Muscle layer of colon (tissue), 2 donors: ENCODE results near the gene CASKIN2.

Experiments used
- H3K27ac ChIP-seq: one replicate; pipeline ENCODE4 v1.7.0; 2013; ENCODE audit warnings: low read depth, mild to moderate bottlenecking, low read length, moderate library complexity
- H3K27me3 ChIP-seq, 2 donors: one replicate each; pipeline ENCODE4 v1.7.0; 2013; ENCODE audit warnings: low read length in 2 of 2, mild to moderate bottlenecking in 2 of 2; ENCODE audit not compliant: insufficient read depth in 2 of 2, control insufficient read depth in 1 of 2
- H3K36me3 ChIP-seq: one replicate; pipeline ENCODE4 v1.7.0; 2013; ENCODE audit warnings: mild to moderate bottlenecking, low read length; ENCODE audit not compliant: insufficient read depth
- H3K4me1 ChIP-seq: one replicate; pipeline ENCODE4 v1.7.0; 2013; ENCODE audit warnings: mild to moderate bottlenecking, low read length; ENCODE audit not compliant: insufficient read depth
- H3K4me3 ChIP-seq, 2 donors: one replicate each; pipeline ENCODE4 v1.7.0; 2013; ENCODE audit warnings: low read length in 2 of 2, low read depth in 1 of 2, mild to moderate bottlenecking in 1 of 2, moderate library complexity in 1 of 2
- H3K9ac ChIP-seq: one replicate; pipeline ENCODE4 v1.7.0; 2013; ENCODE audit warnings: low read length
- H3K9me3 ChIP-seq: one replicate; pipeline ENCODE4 v1.7.0; 2013; ENCODE audit warnings: mild to moderate bottlenecking, low read length
- donor health status: abdominal sarcoma.
- donor health status: Adenocarcinoma of cecum.

CASKIN2 gene

GRCh38 chr17:75507733-75508719 is 7.3 kb downstream of the CASKIN2 start:
- peaks cover 37% of the 10 kb centered on the region for H3K4me1 ChIP-seq
- H3K36me3 ChIP-seq: peaks cover 42% of the 10 kb centered on the region

GRCh38 chr17:75506888-75507287 is 8.4 kb downstream of the CASKIN2 start:
- H3K9ac ChIP-seq: no peak overlapping the region
- no peak overlapping the region for H3K27ac ChIP-seq
- peaks cover 30% of the 10 kb centered on the region for H3K4me1 ChIP-seq
- no peaks in the 10 kb centered on the region for H3K27me3 ChIP-seq
- H3K36me3 ChIP-seq: peaks cover 42% of the 10 kb centered on the region
- no peak overlapping the region for H3K4me3 ChIP-seq
- no peaks in the 10 kb centered on the region for H3K9me3 ChIP-seq

More at GRCh38 chr17:75507733-75508719, 7.3 kb downstream of the CASKIN2 start:
- H3K27ac ChIP-seq: peak overlapping the region; percentile 49
- no peaks in the 10 kb centered on the region for H3K9me3 ChIP-seq
- H3K4me3 ChIP-seq: no peak overlapping the region
- H3K9ac ChIP-seq: no peak overlapping the region
- no peaks in the 10 kb centered on the region for H3K27me3 ChIP-seq

- H3K27ac ChIP-seq: no peak overlapping the region
- peaks cover 35% of the 10 kb centered on the region for H3K36me3 ChIP-seq
These were observed 9.2 kb downstream of the CASKIN2 start for GRCh38 chr17:75506134-75506533.

GRCh38 chr17:75505640-75506039 is 9.7 kb downstream of the CASKIN2 start:
- Histone ChIP-seq H3K9me3 (no peaks in the 10 kb centered on the region), H3K4me3 (no peak overlapping the region), H3K36me3 (peaks cover 34% of the 10 kb centered on the region), H3K4me1 (peaks cover 35% of the 10 kb centered on the region), H3K27ac (no peak overlapping the region), H3K9ac (no peak overlapping the region), H3K27me3 (no peaks in the 10 kb centered on the region)

More at GRCh38 chr17:75506134-75506533, 9.2 kb downstream of the CASKIN2 start:
- Histone ChIP-seq H3K4me3 (no peak overlapping the region), H3K4me1 (peaks cover 30% of the 10 kb centered on the region), H3K27me3 (no peaks in the 10 kb centered on the region), H3K9me3 (no peaks in the 10 kb centered on the region), H3K9ac (no peak overlapping the region)

- no peaks in the 10 kb centered on the region for H3K9me3 ChIP-seq
- no peaks in the 10 kb centered on the region for H3K27me3 ChIP-seq
- peaks cover 34% of the 10 kb centered on the region for H3K36me3 ChIP-seq
- peaks cover 38% of the 10 kb centered on the region for H3K4me1 ChIP-seq
- H3K9ac ChIP-seq: no peak overlapping the region
- H3K27ac ChIP-seq: no peak overlapping the region
- no peak overlapping the region for H3K4me3 ChIP-seq
These were observed 10.3 kb downstream of the CASKIN2 start for GRCh38 chr17:75505152-75505409.

DNA sequence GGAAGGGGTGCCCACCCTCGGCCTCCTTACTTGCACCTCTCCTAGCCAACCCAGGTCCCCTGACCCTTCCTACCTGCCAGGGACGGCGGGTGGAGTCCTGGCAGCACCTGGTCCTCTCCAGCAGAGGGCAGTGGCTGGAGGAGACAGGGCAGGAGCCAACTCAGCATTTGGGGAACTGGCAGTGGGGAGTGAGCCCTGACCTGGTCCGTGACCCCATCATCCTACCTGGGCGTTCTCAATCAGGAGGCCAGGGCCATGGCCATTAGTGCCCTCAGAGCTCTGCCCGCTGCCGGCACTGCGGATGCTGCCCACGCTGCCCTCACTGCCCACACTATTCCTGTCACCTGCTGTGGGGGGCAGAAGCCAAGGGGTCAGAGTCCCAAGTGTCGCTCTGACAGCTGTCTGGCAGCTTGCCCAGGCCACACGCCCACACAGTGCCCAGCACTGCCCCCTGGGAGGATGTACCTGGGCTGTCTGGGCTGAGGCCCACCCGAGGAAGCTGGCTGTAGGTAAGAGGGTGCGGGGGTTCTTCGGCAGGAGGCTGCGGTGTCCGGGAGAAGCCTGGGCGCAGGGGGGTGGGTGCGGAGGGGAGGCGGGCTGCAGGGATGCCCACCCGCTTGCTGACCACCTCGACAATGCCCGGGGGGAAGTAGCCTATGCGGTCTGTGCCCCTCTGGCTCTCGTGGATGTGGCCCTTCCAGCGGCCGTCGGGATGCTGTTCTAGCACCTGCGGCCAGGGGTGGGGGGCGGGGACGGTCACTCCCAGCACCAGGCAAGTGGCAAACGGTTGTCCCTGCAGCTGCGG is 10.8 kb downstream of the CASKIN2 start:
- no peak overlapping the region for H3K27ac ChIP-seq
- peaks cover 32% of the 10 kb centered on the region for H3K36me3 ChIP-seq
- no peak overlapping the region for H3K4me3 ChIP-seq
- no peaks in the 10 kb centered on the region for H3K27me3 ChIP-seq
- no peaks in the 10 kb centered on the region for H3K9me3 ChIP-seq
- H3K4me1 ChIP-seq: peaks cover 38% of the 10 kb centered on the region
- H3K9ac ChIP-seq: no peak overlapping the region

DNA sequence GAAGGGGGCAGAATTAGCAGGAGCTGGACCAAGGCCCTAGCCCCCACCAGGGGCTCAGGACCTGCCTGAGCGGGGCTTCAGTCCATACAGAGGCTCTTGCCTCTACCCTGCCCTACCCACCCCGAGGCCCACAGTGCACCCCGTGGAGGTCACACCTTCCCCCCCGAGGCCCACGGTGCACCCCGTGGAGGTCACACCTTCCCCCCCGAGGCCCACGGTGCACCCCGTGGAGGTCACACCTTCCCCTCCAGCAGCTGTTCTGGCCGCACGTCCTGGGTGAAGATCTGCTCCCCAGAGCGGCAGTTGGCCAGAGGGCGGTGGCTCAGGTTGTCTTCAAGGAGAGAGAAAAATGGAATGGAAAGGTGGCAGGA is 11.4 kb downstream of the CASKIN2 start:
- Histone ChIP-seq H3K4me3 (no peak overlapping the region), H3K9ac (no peak overlapping the region), H3K4me1 (peaks cover 38% of the 10 kb centered on the region), H3K27ac (no peak overlapping the region), H3K36me3 (peaks cover 30% of the 10 kb centered on the region), H3K27me3 (no peaks in the 10 kb centered on the region), H3K9me3 (no peaks in the 10 kb centered on the region)

DNA sequence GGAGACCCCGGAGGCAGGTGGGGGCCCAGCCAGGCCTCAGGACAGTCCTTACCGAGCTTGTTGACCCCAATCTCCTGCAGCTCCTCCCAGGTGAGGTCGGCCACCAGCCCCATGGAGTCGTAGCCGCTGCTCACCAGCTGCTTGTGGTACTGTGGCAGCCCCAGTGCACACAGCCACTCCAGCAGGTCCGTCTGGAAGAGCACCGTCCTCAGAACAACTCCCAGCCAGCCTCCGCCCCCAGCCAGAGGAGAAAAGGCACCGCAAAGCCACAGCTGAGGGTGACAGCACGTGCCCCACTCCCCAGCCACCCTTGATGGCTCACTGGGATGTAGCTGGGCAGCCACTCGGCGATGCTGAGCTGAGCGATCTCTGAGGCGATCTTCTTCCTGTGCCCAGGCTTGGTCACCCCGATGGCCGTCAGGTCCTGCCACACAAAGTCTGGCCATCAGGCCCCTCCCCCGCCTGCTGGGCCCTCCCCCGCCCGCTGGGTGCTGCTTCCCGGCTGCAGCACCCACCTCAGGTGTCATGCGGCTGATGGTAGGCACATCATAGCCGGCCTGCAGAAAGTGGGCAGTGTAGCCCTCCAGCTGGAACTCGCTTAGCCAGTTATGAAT is 11.9 kb downstream of the CASKIN2 start:
- Histone ChIP-seq H3K27me3 (no peaks in the 10 kb centered on the region), H3K4me1 (peaks cover 33% of the 10 kb centered on the region), H3K4me3 (no peak overlapping the region), H3K9ac (no peak overlapping the region), H3K9me3 (no peaks in the 10 kb centered on the region), H3K36me3 (peaks cover 35% of the 10 kb centered on the region), H3K27ac (no peak overlapping the region)

GRCh38 chr17:75502721-75503329 is 12.5 kb downstream of the CASKIN2 start:
- H3K4me1 ChIP-seq: peaks cover 27% of the 10 kb centered on the region
- no peak overlapping the region for H3K9ac ChIP-seq
- H3K27me3 ChIP-seq: no peaks in the 10 kb centered on the region
- H3K4me3 ChIP-seq: no peak overlapping the region
- H3K27ac ChIP-seq: no peak overlapping the region
- H3K9me3 ChIP-seq: no peaks in the 10 kb centered on the region
- peaks cover 41% of the 10 kb centered on the region for H3K36me3 ChIP-seq

DNA sequence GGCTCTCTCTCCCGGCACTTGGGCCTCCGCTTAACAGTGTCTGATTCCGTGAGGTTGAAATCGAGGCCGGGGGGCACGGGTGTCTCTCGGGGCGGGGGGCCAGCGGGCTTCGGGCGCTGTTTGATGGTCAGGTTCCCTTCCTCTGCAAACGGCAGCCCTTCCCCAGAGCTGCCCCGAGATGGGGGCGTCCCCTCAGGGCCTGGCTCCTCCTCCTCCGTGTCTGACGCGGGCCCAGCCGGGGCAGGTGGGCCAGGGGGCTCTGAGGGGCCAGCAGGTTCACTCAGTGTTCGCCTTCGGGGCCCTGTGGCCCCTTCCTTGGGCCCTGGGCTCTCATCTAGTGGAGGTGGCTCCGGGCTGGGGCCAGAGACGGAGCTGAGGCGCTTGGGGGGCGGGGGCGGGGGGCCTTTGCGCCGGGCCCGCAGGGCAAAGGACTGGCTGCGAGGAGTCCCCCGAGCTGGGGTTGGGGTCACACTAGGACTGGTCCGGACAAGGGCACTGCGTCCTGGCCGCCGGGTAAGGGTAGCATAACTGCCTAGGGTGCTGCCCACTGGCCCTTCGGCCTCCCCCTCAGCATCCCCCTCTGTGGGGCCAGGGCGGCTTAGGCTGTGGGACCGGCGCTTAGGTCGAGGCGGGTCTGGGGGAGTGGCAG is 13.1 kb downstream of the CASKIN2 start:
- no peak overlapping the region for H3K4me3 ChIP-seq
- peaks cover 43% of the 10 kb centered on the region for H3K36me3 ChIP-seq
- no peak overlapping the region for H3K9ac ChIP-seq
- H3K27me3 ChIP-seq: no peaks in the 10 kb centered on the region
- peak overlapping the region; percentile 1 for H3K27ac ChIP-seq
- no peaks in the 10 kb centered on the region for H3K9me3 ChIP-seq
- peaks cover 27% of the 10 kb centered on the region for H3K4me1 ChIP-seq
